Stimulated activated CD4-positive, alpha-beta T cell treated with anti-CD3 and anti-CD28 coated beads, Interleukin-1b, Interleukin-23, amount 100 ng/mL, for 4 hours (primary cell): ENCODE data around the gene CISH.
A peak's percentile ranks its signal among the peaks of the same experiment; 100 is the strongest.

ENCODE experiments used
- DNase-seq, 2 donors: peaks; one replicate each; pipeline ENCODE4 v3.0.0-alpha.2; 2020; ENCODE audit warnings: low read depth in 2 of 2

The CISH gene

GRCh38 chr3:50612970-50613846 is 1.6 kb upstream of the CISH start:
- DNase-seq: no peak

- DNase-seq: no peak
These were observed 784 bp upstream of the CISH start for GRCh38 chr3:50612234-50612882.

DNA sequence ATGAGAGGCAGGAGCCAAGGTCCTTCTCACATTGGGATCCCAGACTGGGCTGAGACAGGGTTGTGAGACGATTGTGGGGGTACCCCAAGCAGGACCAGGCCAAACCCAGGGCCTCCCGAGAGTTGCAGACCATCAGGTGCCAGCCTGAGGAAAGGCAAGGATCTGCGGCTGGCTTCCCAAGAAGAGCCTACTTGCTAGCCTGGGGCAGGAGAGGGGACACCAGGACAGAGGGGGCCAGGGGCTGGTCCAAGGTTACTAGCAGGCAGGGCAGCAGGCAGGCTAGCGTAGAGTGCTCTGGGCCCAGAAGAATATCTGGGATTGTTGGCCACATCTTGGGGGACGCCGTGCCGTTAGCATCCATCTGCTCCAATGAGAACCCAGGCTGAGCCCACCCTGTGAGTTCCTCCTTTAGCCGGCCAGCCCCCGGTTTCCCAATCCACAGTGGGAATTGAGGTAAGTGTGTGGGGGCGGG is 546 bp downstream of the CISH start:
- no peak for DNase-seq

DNA sequence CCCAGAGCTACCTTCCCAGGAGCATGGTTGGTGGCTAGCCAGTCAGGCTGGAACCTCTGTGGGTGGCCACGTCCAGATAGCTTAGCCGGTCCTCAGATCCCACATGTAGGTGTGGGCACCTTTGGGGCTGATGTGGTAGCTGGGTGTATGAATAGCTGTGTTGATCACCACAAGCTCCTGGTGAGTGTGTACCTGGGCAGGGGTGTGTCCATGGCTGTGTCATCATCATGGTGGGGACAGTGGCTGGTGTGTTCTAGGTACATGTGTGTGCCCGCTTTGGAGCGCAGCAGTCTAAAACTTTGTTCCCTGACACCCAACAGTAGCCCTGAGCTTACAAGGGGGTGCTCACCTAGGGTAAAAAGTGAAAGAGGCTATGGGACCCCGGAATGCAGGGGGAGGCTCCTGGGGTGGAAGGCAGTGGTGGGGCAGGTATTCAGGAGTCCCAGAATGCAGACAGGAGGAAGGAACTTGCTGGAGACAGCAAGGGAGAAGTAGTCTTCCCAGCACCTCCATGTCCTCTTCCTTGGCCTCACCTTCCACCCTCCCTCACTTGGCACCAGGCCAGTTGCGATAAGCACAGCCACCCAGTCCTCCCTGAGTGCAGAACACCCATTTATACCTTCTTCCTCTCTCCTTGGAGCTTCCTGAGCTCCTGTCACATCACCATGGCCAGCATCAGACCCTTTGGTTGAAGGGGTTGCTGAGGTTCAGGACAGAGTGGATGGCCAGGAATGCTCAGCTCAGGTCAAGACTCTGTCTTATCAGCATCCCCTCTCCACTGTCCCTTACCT is 1.2 kb downstream of the CISH start:
- no peak for DNase-seq

- DNase-seq: no peak
These were observed 1.9 kb downstream of the CISH start for GRCh38 chr3:50609763-50610085.

DNA sequence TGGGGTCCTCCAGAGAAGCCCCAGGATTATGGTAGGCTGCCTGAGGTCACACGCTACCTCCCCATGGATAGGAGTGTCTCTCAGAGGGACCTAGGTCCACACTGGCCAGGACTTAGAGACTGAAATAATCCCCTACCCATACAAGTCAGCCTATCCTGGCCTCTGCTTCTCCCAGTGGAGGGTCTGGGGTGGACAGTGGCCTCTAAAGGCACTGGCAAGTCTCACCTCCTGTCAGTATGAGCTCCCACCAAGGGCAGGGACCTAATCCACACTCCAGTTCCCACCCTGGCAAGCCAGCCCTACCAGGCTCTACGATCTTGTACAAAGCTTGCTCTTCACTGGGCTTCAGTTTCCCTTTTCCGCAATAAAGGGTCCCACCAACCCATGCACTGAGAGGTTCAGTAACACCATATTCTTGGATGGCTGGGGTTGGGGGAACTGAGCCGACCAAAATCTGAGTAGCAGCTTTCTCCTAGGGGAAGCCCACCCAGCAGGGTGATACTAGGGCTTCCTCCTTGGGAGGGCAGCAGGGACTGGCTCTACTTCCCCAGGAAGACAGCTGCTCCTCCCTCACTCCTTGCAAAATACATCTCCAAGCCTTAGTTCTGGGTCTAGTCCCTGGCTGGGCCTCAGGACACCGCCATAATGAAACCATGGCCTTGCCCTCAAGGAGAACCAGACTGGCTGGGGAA is 2.4 kb downstream of the CISH start:
- no peak for DNase-seq

GRCh38 chr3:50608278-50608677 is 3.3 kb downstream of the CISH start:
- DNase-seq: no peak

- DNase-seq: no peak
These were observed 4.1 kb downstream of the CISH start for GRCh38 chr3:50607271-50608091.

DNA sequence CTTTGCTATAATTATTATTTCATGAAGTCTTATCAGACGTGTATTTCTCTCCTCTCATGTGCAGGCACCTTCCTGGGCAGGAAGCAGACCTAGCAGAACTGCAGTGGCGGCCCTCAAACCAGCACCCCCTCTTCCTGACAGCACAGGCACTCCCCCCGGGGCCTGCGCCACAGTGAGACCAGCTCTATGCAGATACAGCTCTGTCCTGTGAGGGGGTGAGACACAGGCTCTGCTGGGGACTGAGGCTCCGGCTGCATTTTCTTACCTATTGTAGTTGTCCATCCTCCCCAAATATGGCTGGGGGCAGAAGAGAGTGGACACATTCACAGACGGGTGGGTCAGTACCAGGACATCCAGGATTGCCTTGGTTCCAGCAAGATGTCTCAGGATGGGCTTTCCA is 5.0 kb downstream of the CISH start:
- DNase-seq: no peak

- no peak for DNase-seq
These were observed 5.7 kb downstream of the CISH start for GRCh38 chr3:50605901-50606326.

DNA sequence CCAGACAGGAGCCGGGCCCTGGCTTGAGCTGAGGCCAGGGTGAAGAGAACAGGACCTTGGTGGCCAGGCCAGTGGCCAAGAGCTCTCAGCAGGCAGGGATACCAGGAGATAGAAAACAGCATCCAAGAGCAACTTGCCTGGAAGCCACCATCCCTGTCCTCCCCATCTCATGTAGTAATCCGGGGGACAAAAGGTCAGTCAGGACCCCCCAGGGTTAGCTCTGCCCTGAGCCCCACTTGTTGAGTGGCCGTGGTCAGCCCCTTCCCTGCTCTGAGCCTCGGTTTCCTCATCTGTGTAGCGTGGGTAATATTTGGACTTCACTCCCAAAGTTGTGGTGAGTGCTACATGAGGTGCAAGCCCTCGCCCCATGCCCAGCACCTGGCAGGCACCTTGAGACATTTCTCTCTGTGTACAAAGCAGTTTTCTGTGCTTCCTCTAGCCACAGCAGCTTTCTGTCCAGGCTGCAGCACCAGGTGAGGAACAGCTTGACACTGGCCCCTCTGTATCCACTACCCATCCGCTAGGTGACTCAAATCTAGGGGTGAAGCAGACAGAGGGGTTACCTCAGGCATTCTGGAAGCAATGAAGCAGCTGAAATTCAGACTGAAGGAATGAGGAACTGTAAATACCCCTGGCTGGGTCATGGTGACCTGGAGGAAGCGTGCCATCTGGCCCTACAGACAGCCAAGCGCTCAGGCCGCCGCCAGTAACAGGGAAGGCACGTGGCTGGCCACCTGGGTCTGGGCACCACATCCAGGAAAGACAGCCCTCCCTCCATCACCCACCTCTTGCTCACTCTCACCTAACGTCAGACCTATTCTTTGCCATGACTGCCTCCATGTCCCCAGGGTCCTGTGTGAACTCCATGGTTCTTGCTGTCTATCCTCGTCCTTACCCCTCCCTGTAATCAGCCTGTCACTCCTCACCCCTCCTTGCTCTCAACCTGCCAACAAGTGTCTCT is 6.7 kb downstream of the CISH start:
- no peak for DNase-seq

DNA sequence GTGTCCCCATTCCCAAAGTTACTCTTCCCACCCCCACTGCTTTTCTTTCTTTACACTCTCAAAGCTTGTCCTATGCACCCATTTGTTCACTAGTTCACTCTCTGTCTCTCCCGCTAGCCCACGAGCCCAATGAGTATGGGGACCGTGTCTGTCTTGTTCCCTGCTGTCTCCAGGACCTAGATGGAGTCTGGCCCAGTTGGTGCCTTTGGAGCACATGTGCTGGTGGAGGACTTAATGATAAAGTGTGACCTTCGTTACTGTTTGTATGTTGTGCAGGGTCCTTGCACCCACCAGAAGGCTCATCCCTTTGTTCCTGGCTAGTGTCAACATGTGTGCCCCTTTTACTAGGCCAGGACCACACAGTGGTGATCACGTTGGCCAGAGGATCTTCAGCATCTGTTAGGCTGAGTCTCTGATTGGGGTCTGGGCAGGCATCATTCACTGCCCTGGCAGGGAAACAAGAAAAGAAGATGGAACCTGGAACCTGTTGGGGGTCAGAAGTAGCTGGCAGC is 7.4 kb downstream of the CISH start:
- DNase-seq: no peak

- no peak for DNase-seq
These were observed 8.1 kb downstream of the CISH start for GRCh38 chr3:50603261-50604109.

DNA sequence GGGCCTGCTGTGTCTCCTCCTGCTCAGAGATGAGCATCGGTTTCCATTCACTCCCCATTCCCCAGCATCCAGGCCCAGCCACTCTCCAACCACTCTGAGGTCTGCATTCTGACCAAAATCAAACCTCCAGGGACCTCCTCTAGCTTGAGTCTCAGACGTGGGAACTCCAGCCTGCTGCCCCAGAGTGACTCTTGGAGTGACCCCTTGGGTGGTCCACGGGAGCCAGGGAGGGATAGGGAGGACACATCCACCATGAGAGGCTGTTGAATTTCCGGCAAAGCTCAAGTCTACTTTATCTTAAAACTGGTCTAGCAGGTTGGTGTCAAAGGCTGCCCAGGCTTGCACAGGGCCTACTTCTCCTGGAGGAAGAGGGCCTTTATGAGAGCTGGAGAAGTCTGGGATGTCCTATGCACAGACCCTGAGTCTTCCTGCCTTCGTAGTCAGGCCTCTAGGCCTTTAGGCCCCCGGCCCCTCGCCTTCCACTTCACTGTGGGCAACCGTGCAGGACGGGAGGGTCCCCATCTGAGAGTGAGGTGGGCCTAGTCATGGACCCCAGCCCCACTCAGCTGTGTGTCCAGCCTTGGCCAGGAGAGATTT is 8.9 kb downstream of the CISH start:
- no peak for DNase-seq

DNA sequence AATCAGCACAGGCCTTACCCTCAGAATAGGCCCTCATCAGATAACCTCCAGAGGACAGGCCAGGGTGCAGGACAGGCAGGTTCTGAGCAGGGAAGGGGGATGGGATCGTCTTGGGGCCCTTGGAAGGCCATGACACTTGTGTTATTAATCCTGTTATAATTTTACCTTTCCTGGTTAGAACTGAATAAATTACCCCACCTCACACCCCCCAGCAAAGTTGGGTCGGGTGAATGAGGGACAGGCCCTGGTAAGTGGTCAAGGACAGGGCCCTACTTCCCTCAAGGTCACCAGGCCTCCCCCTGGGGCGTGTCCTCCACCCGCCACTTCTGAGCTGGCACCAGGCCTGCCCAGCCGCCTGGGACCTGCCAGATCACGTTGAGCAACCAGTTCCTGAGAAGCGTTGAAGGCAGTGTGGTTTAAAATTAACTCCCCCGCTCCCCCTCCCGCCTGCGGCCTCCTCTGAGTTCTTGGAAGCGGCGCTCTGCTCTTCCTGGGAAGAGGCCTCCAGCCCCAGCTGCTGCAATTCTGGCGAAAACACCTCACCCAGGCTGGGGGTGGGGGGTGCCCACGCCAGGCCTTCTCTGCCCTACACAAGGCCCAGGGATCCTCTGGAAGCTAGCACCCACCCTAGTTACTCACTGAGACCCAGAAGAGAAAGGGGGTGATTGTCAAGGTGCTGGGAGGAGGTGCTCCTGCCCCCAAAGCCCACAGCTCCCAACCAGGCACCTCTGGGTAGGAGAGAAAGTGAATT is 10.6 kb downstream of the CISH start:
- peak; percentile 84 to 93 for DNase-seq

DNA sequence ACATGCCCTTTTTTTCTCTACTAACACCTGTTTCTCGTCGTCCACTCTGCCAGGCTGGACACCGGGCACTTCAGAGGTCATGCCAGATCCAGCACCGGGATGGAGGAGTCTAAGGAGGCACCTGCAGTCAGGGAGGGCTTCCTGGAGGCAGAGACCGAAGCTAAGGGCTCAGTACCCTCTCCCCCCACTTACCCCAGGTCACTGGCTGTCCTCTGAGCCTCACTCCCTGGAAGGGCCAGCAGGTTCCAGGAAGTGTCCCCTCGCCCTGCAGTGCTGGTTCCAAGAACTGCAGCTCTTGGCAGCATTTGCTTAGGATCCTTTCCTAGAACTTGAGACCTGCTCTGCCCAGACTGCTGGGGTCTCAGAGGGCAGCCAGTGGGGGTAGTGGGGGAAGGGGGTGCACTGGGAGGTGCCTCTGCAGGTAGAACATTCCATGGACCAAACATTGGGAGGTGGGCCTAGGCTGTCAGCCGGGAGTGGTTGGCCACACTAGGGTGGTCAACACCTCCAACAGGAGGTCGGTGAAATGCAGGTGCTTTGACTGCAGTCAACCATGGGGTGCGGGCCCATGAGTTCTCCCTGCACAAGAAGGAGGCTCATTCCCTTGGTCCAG is 11.3 kb downstream of the CISH start:
- DNase-seq: no peak

- DNase-seq: no peak
These were observed 11.9 kb downstream of the CISH start for GRCh38 chr3:50599716-50600118.
